ENCODE results near the gene ERC1.

ERC1 gene

GRCh38 chr12:1519642-1520041 lies 528.6 kb downstream of the ERC1 start:
- Histone ChIP-seq H3K36me3 (ENCODE audit: control insufficient read depth in 2 of 2, insufficient read depth in 1 of 2, low read length in 2 of 2) (no peaks in the 10 kb centered on the region), H3K9me3 (ENCODE audit: control insufficient read depth, insufficient read depth, low read depth, low read length) (no peaks in the 10 kb centered on the region), H3K27ac (ENCODE audit: extremely low read depth, low read depth, low read length) (no peak overlapping the region), H3K4me1 (ENCODE audit: control insufficient read depth, insufficient read depth, low read length) (peaks cover 7% of the 10 kb centered on the region), H3K4me3 (ENCODE audit: low read depth, low read length) (no peak overlapping the region)
- POLR2A ChIA-PET = no interaction called here
- no peak for TF ChIP-seq ZBTB8A (tag by site-specific recombination; IDR thresholded peaks at IDR 0.05)
- TF ChIP-seq ZNF239 (tag by site-specific recombination; IDR thresholded peaks at IDR 0.05) = no peak
- no peak for TF ChIP-seq ZBTB10 (tag by site-specific recombination; IDR thresholded peaks at IDR 0.05)
- TF ChIP-seq, protein P1, sequence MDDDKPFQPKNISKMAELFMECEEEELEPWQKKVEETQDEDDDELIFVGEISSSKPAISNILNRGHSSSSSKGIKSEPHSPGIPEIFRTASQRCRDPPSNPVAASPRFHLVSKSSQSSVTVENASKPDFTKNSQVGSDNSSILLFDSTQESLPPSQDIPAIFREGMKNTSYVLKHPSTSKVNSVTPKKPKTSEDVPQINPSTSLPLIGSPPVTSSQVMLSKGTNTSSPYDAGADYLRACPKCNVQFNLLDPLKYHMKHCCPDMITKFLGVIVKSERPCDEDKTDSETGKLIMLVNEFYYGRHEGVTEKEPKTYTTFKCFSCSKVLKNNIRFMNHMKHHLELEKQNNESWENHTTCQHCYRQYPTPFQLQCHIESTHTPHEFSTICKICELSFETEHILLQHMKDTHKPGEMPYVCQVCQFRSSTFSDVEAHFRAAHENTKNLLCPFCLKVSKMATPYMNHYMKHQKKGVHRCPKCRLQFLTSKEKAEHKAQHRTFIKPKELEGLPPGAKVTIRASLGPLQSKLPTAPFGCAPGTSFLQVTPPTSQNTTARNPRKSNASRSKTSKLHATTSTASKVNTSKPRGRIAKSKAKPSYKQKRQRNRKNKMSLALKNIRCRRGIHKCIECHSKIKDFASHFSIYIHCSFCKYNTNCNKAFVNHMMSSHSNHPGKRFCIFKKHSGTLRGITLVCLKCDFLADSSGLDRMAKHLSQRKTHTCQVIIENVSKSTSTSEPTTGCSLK (tag by site-specific recombination; IDR thresholded peaks at IDR 0.05) = no peak
- no peak for TF ChIP-seq ZNF555 (tag by site-specific recombination; conservative IDR thresholded peaks at IDR 0.05)
- TF ChIP-seq, protein P2, sequence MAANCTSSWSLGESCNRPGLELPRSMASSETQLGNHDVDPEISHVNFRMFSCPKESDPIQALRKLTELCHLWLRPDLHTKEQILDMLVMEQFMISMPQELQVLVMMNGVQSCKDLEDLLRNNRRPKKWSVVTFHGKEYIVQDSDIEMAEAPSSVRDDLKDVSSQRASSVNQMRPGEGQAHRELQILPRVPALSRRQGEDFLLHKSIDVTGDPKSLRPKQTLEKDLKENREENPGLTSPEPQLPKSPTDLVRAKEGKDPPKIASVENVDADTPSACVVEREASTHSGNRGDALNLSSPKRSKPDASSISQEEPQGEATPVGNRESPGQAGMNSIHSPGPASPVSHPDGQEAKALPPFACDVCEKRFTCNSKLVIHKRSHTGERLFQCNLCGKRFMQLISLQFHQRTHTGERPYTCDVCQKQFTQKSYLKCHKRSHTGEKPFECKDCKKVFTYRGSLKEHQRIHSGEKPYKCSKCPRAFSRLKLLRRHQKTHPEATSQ (tag by site-specific recombination; IDR thresholded peaks at IDR 0.05) = no peak
- CTCF ChIA-PET = interaction anchor here (0.6 to 0.8 kb wide), 3 partner anchors 64 to 376 kb away, joined by 3 read pairs; no protein-coding TSS in a partner anchor

GRCh38 chr12:1523046-1523445 lies 532.0 kb downstream of the ERC1 start:
- Histone ChIP-seq H3K27ac (ENCODE audit: extremely low read depth, low read depth, low read length) (no peak overlapping the region), H3K4me1 (ENCODE audit: control insufficient read depth, insufficient read depth, low read length) (peaks cover 9% of the 10 kb centered on the region), H3K9me3 (ENCODE audit: control insufficient read depth, insufficient read depth, low read depth, low read length) (no peaks in the 10 kb centered on the region), H3K36me3 (ENCODE audit: control insufficient read depth in 2 of 2, insufficient read depth in 1 of 2, low read length in 2 of 2) (no peaks in the 10 kb centered on the region), H3K4me3 (ENCODE audit: low read depth, low read length) (no peak overlapping the region)
- ChIA-PET POLR2A (no interaction called here), CTCF (interaction anchor here (0.7 to 1.1 kb wide), 2 partner anchors 10 to 112 kb away, joined by 3 to 4 read pairs; no protein-coding TSS in a partner anchor)
- TF ChIP-seq IKZF3 (tag by site-specific recombination; IDR thresholded peaks at IDR 0.05) (no peak), ZNF132 (tag by site-specific recombination; IDR thresholded peaks at IDR 0.05; ENCODE audit: borderline replicate concordance) (no peak), MEIS1 (CRISPR knock-in tag; IDR thresholded peaks at IDR 0.05; ENCODE audit: borderline replicate concordance) (no peak), ZNF354C (tag by site-specific recombination; IDR thresholded peaks at IDR 0.05; ENCODE audit: borderline replicate concordance, low read depth) (no peak), ZNF433 (tag by site-specific recombination; IDR thresholded peaks at IDR 0.05; ENCODE audit: low read depth) (no peak), ZNF549 (tag by site-specific recombination; IDR thresholded peaks at IDR 0.05) (no peak), ZFP3 (tag by site-specific recombination; IDR thresholded peaks at IDR 0.05; ENCODE audit: low read depth) (no peak), ZNF837 (tag by site-specific recombination; IDR thresholded peaks at IDR 0.05) (no peak), HOXD13 (CRISPR knock-in tag; IDR thresholded peaks at IDR 0.05; ENCODE audit: borderline replicate concordance) (no peak), ZNF2 (tag by site-specific recombination; IDR thresholded peaks at IDR 0.05) (no peak), ZNF529 (tag by site-specific recombination; IDR thresholded peaks at IDR 0.05; ENCODE audit: insufficient replicate concordance) (no peak), ZNF169 (tag by site-specific recombination; IDR thresholded peaks at IDR 0.05) (no peak), YY2 (tag by site-specific recombination; IDR thresholded peaks at IDR 0.05) (no peak), ZNF610 (tag by site-specific recombination; IDR thresholded peaks at IDR 0.05; ENCODE audit: borderline replicate concordance) (no peak), ZNF747 (tag by site-specific recombination; IDR thresholded peaks at IDR 0.05) (no peak), SP7 (tag by site-specific recombination; IDR thresholded peaks at IDR 0.05) (no peak), KLF7 (tag by site-specific recombination; IDR thresholded peaks at IDR 0.05; ENCODE audit: borderline replicate concordance) (no peak), ZNF777 (tag by site-specific recombination; IDR thresholded peaks at IDR 0.05; ENCODE audit: borderline replicate concordance) (no peak)
- TF ChIP-seq, protein P3, sequence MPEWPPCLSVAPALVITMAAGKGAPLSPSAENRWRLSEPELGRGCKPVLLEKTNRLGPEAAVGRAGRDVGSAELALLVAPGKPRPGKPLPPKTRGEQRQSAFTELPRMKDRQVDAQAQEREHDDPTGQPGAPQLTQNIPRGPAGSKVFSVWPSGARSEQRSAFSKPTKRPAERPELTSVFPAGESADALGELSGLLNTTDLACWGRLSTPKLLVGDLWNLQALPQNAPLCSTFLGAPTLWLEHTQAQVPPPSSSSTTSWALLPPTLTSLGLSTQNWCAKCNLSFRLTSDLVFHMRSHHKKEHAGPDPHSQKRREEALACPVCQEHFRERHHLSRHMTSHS (tag by site-specific recombination; IDR thresholded peaks at IDR 0.05) = no peak
